Testis (tissue), 3 donors: Measurements from ENCODE around the gene SECISBP2L. TPM values are rescaled to one million over a fixed set of nuclear protein-coding genes. Genes with fewer than 3 reads are reported as not detected.
A peak's percentile ranks its signal among the peaks of the same experiment; 100 is the strongest.

Experiments
- DNase-seq: peaks from one replicate; pipeline ENCODE4 v3.0.0-alpha.2; 2019
- H3K27ac ChIP-seq, 2 donors: fragments of 200-600 bp; sonication (generic); one replicate each; pipeline ENCODE4 v1.5.1; 2019
- H3K27me3 ChIP-seq: fragments of 200-600 bp; sonication (generic); one replicate; pipeline ENCODE4 v1.5.1; 2019
- H3K36me3 ChIP-seq: fragments of 200-600 bp; sonication (generic); one replicate; pipeline ENCODE4 v1.5.1; 2017; ENCODE audit warnings: low read depth; ENCODE audit errors: missing control alignments
- H3K4me1 ChIP-seq: fragments of 200-600 bp; sonication (generic); one replicate; pipeline ENCODE4 v1.5.1; 2019
- H3K4me3 ChIP-seq, 2 donors: fragments of 200-600 bp; sonication (generic); one replicate each; pipeline ENCODE4 v1.5.1; 2017 to 2019
- H3K9me3 ChIP-seq: fragments of 200-600 bp; sonication (generic); one replicate; pipeline ENCODE4 v1.5.1; 2017
- CTCF ChIP-seq, 3 experiments: fragments of 450-650 bp in 2 of 3; fragments of 200-600 bp in 1 of 3; sonication (generic) in 1 of 3; IDR thresholded peaks; one replicate each; pipeline ENCODE4 v1.5.1; 2016 to 2019; ENCODE audit warnings: antibody characterized with exemption in 3 of 3, mild to moderate bottlenecking in 2 of 3, moderate library complexity in 1 of 3
- POLR2A ChIP-seq: fragments of 450-650 bp; IDR thresholded peaks from one replicate; pipeline ENCODE4 v1.6.1; 2017; ENCODE audit warnings: antibody characterized with exemption, mild to moderate bottlenecking, moderate library complexity
- WGBS, 2 donors: methylation state at CpG; one replicate each; pipeline ENCODE4 v1.1.5; 2018; 5-methylcytosine and 5-hydroxymethylcytosine counted together
- intact Hi-C: fragments of 100-400 bp; cut with DNase I; formaldehyde crosslinking; loops from one replicate; pipeline ENCODE4 v1.15.1; 2023; ENCODE audit warnings: low total_unique reads
- polyA plus RNA-seq: library from polyadenylated mRNA; stranded (reverse); fragments of 350-450 nt; fragmentation: Illumina TruSeq; extraction: RNeasy Lipid Tissue Mini Kit (QIAGEN cat#74804); gene quantifications from one replicate; pipeline ENCODE4 v1.2.3, GENCODE V29; 2014; ENCODE audit warnings: low read depth, low replicate concordance; ENCODE audit not compliant: insufficient read depth
- total RNA-seq, 2 donors: library from RNA; depleted of rRNA; stranded (reverse); fragments of >200 nt; gene quantifications; one replicate each; pipeline ENCODE4 v1.2.3, GENCODE V29; 2016

Gene SECISBP2L
- total and polyA plus RNA-seq, 3 donors from 2014 or later, result 29.2 to 76.1 (median 53.6) TPM

GRCh38 chr15:48981941-48982340 is 64.3 kb downstream of the SECISBP2L start:
- no peak overlapping the region for H3K4me3 ChIP-seq
- WGBS, 2 donors, result 65% methylated on average over 4 of the region's 4 CpGs
- TF ChIP-seq CTCF (IDR thresholded peaks at IDR 0.05) (no peak), POLR2A (no peak)
- intact Hi-C loops, result no loop called here
- no peaks in the 10 kb centered on the region for H3K27me3 ChIP-seq
- H3K4me1 ChIP-seq, result peaks cover 10% of the 10 kb centered on the region
- H3K36me3 ChIP-seq, result no peaks in the 10 kb centered on the region
- no peaks in the 10 kb centered on the region for H3K9me3 ChIP-seq
- DNase-seq, result no peak
- no peak overlapping the region for H3K27ac ChIP-seq

GRCh38 chr15:48978638-48979037 is 67.6 kb downstream of the SECISBP2L start:
- no peak overlapping the region for H3K4me3 ChIP-seq
- DNase-seq, result no peak
- H3K36me3 ChIP-seq, result no peaks in the 10 kb centered on the region
- no peak overlapping the region for H3K27ac ChIP-seq
- no peaks in the 10 kb centered on the region for H3K9me3 ChIP-seq
- intact Hi-C loops, result no loop called here
- WGBS, 2 donors, result 77 to 91% methylated on average over 2 of the region's 2 CpGs
- no peaks in the 10 kb centered on the region for H3K27me3 ChIP-seq
- TF ChIP-seq POLR2A (no peak), CTCF (IDR thresholded peaks at IDR 0.05) (no peak)
- H3K4me1 ChIP-seq, result peaks cover 10% of the 10 kb centered on the region

GRCh38 chr15:48976444-48977088 is 69.7 kb downstream of the SECISBP2L start:
- Histone ChIP-seq H3K4me3 (peak overlapping the region; percentile 56 to 68), H3K9me3 (no peaks in the 10 kb centered on the region), H3K27me3 (no peaks in the 10 kb centered on the region), H3K4me1 (peaks cover 4% of the 10 kb centered on the region), H3K27ac (peak overlapping the region; percentile 69 to 83), H3K36me3 (no peaks in the 10 kb centered on the region)
- no peak for DNase-seq
- TF ChIP-seq CTCF (IDR thresholded peaks at IDR 0.05) (no peak), POLR2A (no peak)
- intact Hi-C loops, result no loop called here
- 60 to 67% methylated on average over 17 of the region's 17 CpGs for WGBS, 2 donors

- no peak for TF ChIP-seq POLR2A
- peak; percentile 87 to 97 (median 96) for TF ChIP-seq CTCF (IDR thresholded peaks at IDR 0.05)
- Histone ChIP-seq H3K4me1 (peaks cover 4% of the 10 kb centered on the region), H3K27me3 (no peaks in the 10 kb centered on the region), H3K9me3 (no peaks in the 10 kb centered on the region), H3K36me3 (no peaks in the 10 kb centered on the region), H3K4me3 (peak overlapping the region; percentile 56 to 68), H3K27ac (peak overlapping the region; percentile 69 to 83)
- peak; percentile 88 for DNase-seq
- 4 to 10% methylated on average over 10 to 45 of the region's 53 CpGs for WGBS, 2 donors
- intact Hi-C loops, result no loop called here
Measured at GRCh38 chr15:48975472-48976419, 70.5 kb downstream of the SECISBP2L start.
